Activated effector memory CD4-positive, alpha-beta T cell treated with Interleukin-2 at 50 U/mL for 16 hours (primary cell): ENCODE results near the gene NIPSNAP2.
"Not testable (repeated sequence)": the region's sequence is repeated elsewhere in the genome, so short reads cannot be mapped to it uniquely, and the experiment has no call there.

ENCODE experiments used
- DNase-seq: peaks from one replicate; pipeline ENCODE4 v3.0.0-alpha.2; 2020

NIPSNAP2 gene

GRCh38 chr7:55977831-55978230 is 13.4 kb downstream of the NIPSNAP2 start:
- DNase-seq = no peak

- DNase-seq = no peak
These were observed 15.9 kb downstream of the NIPSNAP2 start for GRCh38 chr7:55980266-55980665.

- DNase-seq = no peak
These were observed 19.2 kb downstream of the NIPSNAP2 start for GRCh38 chr7:55983537-55983936.

GRCh38 chr7:55992346-55992745 is 28.0 kb downstream of the NIPSNAP2 start:
- no peak for DNase-seq

GRCh38 chr7:55996856-55997500 is 32.6 kb downstream of the NIPSNAP2 start:
- DNase-seq = no peak

- no peak for DNase-seq
These were observed 39.4 kb downstream of the NIPSNAP2 start for GRCh38 chr7:56003749-56004148.

- no peak for DNase-seq
These were observed 42.8 kb downstream of the NIPSNAP2 start for GRCh38 chr7:56007167-56007652.

GRCh38 chr7:56007891-56008290 is 43.5 kb downstream of the NIPSNAP2 start:
- DNase-seq = no peak

- DNase-seq = no peak
These were observed 45.3 kb downstream of the NIPSNAP2 start for GRCh38 chr7:56009695-56010094.

GRCh38 chr7:56017015-56017414 is 52.6 kb downstream of the NIPSNAP2 start:
- not testable (repeated sequence) for DNase-seq

- DNase-seq = no peak
These were observed 55.1 kb downstream of the NIPSNAP2 start for GRCh38 chr7:56019501-56019900.

- DNase-seq = no peak
These were observed 59.1 kb downstream of the NIPSNAP2 start for GRCh38 chr7:56023500-56023899.

GRCh38 chr7:56026538-56026937 is 62.2 kb downstream of the NIPSNAP2 start:
- DNase-seq = no peak

GRCh38 chr7:56028942-56029630 is 64.7 kb downstream of the NIPSNAP2 start:
- DNase-seq = no peak

- DNase-seq = no peak
These were observed 66.0 kb downstream of the NIPSNAP2 start for GRCh38 chr7:56030340-56030739.

- DNase-seq = not testable (repeated sequence)
These were observed 67.2 kb downstream of the NIPSNAP2 start for GRCh38 chr7:56031556-56031955.

GRCh38 chr7:56032578-56032977 is 68.2 kb downstream of the NIPSNAP2 start:
- not testable (repeated sequence) for DNase-seq

- DNase-seq = peak; percentile 67
These were observed 69.5 kb downstream of the NIPSNAP2 start for GRCh38 chr7:56033671-56034432.

GRCh38 chr7:56040730-56041129 is 76.3 kb downstream of the NIPSNAP2 start:
- DNase-seq = no peak

GRCh38 chr7:56045758-56046157 is 81.4 kb downstream of the NIPSNAP2 start:
- DNase-seq = not testable (repeated sequence)

GRCh38 chr7:56046721-56047445 is 82.5 kb downstream of the NIPSNAP2 start:
- no peak for DNase-seq

GRCh38 chr7:56047446-56048116 is 83.2 kb downstream of the NIPSNAP2 start:
- DNase-seq = not testable (repeated sequence)
